Ovary (tissue), 3 donors: ENCODE results near the gene KCNN3.

Experiments used
- EP300 ChIP-seq: sonication (generic); formaldehyde crosslinking; IDR thresholded peaks from one replicate; pipeline ENCODE4 v1.6.1; 2017; ENCODE audit warnings: antibody characterized with exemption
- POLR2A ChIP-seq: fragments of 450-650 bp; IDR thresholded peaks from one replicate; pipeline ENCODE4 v1.6.1; 2017; ENCODE audit warnings: antibody characterized with exemption, mild to moderate bottlenecking, moderate library complexity
- TF ChIP-seq, protein P1 (sequence below), 3 donors: fragments of 450-650 bp in 2 of 3; fragments of 200-600 bp in 1 of 3; IDR thresholded peaks; one replicate each; pipeline versions ENCODE4 v1.5.1 to v1.8.0; 2016 to 2022; ENCODE audit warnings: antibody characterized with exemption in 3 of 3, mild to moderate bottlenecking in 1 of 3
- donor health status: DM: no; HTN: no; CAD: no.

DNA sequence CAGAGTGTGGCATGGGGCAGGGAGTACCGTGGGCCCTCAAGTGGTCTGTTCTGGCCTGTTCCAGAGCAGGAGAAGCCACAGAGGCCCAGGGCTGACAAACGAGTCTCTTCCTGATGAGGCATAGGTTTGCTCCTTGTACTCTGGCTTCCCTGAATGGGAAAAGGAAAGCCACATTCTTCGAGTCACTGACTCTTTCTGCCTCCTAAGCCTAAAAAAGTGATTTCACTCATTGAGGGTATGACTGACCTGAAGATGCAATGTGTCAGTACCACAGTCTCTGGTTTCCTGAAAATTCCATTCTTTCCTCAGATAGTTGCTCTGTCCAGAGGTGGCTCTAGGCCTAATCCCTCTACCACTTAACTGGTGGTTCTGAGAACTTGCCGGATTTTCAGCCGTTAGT is 92.3 kb downstream of the KCNN3 start:
- TF ChIP-seq, protein P1, sequence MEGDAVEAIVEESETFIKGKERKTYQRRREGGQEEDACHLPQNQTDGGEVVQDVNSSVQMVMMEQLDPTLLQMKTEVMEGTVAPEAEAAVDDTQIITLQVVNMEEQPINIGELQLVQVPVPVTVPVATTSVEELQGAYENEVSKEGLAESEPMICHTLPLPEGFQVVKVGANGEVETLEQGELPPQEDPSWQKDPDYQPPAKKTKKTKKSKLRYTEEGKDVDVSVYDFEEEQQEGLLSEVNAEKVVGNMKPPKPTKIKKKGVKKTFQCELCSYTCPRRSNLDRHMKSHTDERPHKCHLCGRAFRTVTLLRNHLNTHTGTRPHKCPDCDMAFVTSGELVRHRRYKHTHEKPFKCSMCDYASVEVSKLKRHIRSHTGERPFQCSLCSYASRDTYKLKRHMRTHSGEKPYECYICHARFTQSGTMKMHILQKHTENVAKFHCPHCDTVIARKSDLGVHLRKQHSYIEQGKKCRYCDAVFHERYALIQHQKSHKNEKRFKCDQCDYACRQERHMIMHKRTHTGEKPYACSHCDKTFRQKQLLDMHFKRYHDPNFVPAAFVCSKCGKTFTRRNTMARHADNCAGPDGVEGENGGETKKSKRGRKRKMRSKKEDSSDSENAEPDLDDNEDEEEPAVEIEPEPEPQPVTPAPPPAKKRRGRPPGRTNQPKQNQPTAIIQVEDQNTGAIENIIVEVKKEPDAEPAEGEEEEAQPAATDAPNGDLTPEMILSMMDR (IDR thresholded peaks at IDR 0.05): no peak
- TF ChIP-seq EP300 (no peak), POLR2A (no peak)
